Stimulated activated CD8-positive, alpha-beta memory T cell treated with anti-CD3 and anti-CD28 coated beads, Interleukin-7, amount 100 ng/mL, for 48 hours (primary cell): ENCODE measurements around the gene KCNMA1.

Experiments
- DNase-seq, 2 donors: peaks; one replicate each; pipeline ENCODE4 v3.0.0-alpha.2; 2020; ENCODE audit warnings: low read depth in 1 of 2; ENCODE audit errors: extremely low read depth in 1 of 2

Gene KCNMA1

GRCh38 chr10:76944640-76945039, 693.0 kb downstream of the KCNMA1 start:
- no peak for DNase-seq

GRCh38 chr10:76942628-76943416, 694.8 kb downstream of the KCNMA1 start:
- DNase-seq = no peak

GRCh38 chr10:76939933-76940468, 697.6 kb downstream of the KCNMA1 start:
- DNase-seq = no peak

- no peak for DNase-seq
Observed at GRCh38 chr10:76937181-76937600, 700.4 kb downstream of the KCNMA1 start.

GRCh38 chr10:76935941-76936613, 701.5 kb downstream of the KCNMA1 start:
- no peak for DNase-seq

- DNase-seq = no peak
Observed at GRCh38 chr10:76928565-76928964, 709.0 kb downstream of the KCNMA1 start.

- DNase-seq = no peak
Observed at GRCh38 chr10:76925636-76926405, 711.8 kb downstream of the KCNMA1 start.

GRCh38 chr10:76922666-76923065, 714.9 kb downstream of the KCNMA1 start:
- DNase-seq = no peak

- no peak for DNase-seq
Observed at GRCh38 chr10:76921383-76922010, 716.1 kb downstream of the KCNMA1 start.

GRCh38 chr10:76920581-76920980, 717.0 kb downstream of the KCNMA1 start:
- DNase-seq = no peak

GRCh38 chr10:76918106-76918505, 719.5 kb downstream of the KCNMA1 start:
- no peak for DNase-seq

GRCh38 chr10:76917071-76917470, 720.5 kb downstream of the KCNMA1 start:
- DNase-seq = no peak

GRCh38 chr10:76916536-76916935, 721.1 kb downstream of the KCNMA1 start:
- no peak for DNase-seq

- DNase-seq = no peak
Observed at GRCh38 chr10:76915316-76915715, 722.3 kb downstream of the KCNMA1 start.

GRCh38 chr10:76911184-76911583, 726.4 kb downstream of the KCNMA1 start:
- no peak for DNase-seq

GRCh38 chr10:76910184-76910962, 727.2 kb downstream of the KCNMA1 start:
- no peak for DNase-seq

GRCh38 chr10:76906256-76906655, 731.4 kb downstream of the KCNMA1 start:
- no peak for DNase-seq

GRCh38 chr10:76905251-76905650, 732.4 kb downstream of the KCNMA1 start:
- DNase-seq = no peak

- no peak for DNase-seq
Observed at GRCh38 chr10:76903387-76903945, 734.1 kb downstream of the KCNMA1 start.

- DNase-seq = no peak
Observed at GRCh38 chr10:76902949-76903348, 734.7 kb downstream of the KCNMA1 start.
